Natural killer cell (primary cell): ENCODE measurements around the gene KLHDC1. TPM values are rescaled to one million over a fixed set of nuclear protein-coding genes. Genes with fewer than 3 reads are reported as not detected.
"Not testable (repeated sequence)": the region's sequence is repeated elsewhere in the genome, so short reads cannot be mapped to it uniquely, and the experiment has no call there.

Source experiments
- ATAC-seq, 3 donors: fragments of 150-1000 bp in 2 of 3; fragments of 200-7000 bp in 1 of 3; cut with Tn5 transposase; 1 replicate in 1 of 3; 2 replicates in 2 of 3; pipeline ENCODE4 v1.10.0; 2021; ENCODE audit warnings: mild to moderate bottlenecking in 2 of 3, moderate library complexity in 2 of 3
- DNase-seq, 2 donors: peaks; one replicate each; pipeline versions ENCODE4 v3.0.0 to v3.0.0-alpha.2; 2013 to 2021; ENCODE audit warnings: mixed read lengths in 1 of 2
- H3K27ac ChIP-seq: one replicate; pipeline ENCODE4 v1.5.1; 2013; ENCODE audit warnings: mild to moderate bottlenecking, low read length
- H3K27me3 ChIP-seq: one replicate; pipeline ENCODE4 v1.6.1; 2013; ENCODE audit warnings: low read length; ENCODE audit not compliant: control insufficient read depth, insufficient read depth
- H3K36me3 ChIP-seq: one replicate; pipeline ENCODE4 v1.6.1; 2013; ENCODE audit warnings: low read length; ENCODE audit not compliant: control insufficient read depth, insufficient read depth
- H3K4me1 ChIP-seq: one replicate; pipeline ENCODE4 v1.6.1; 2013; ENCODE audit warnings: low read length; ENCODE audit not compliant: control insufficient read depth, insufficient read depth
- H3K4me3 ChIP-seq: one replicate; pipeline ENCODE4 v1.5.1; 2013; ENCODE audit warnings: low read length
- H3K9me3 ChIP-seq: one replicate; pipeline ENCODE4 v1.6.1; 2013; ENCODE audit warnings: low read length; ENCODE audit not compliant: control insufficient read depth, insufficient read depth
- H3K27ac Mint-ChIP-seq, 2 donors: one replicate each; pipeline ENCODE4 v1.8.0; 2022; ENCODE audit warnings: mild to moderate bottlenecking in 2 of 2, mixed read lengths in 2 of 2, moderate library complexity in 1 of 2
- H3K27me3 Mint-ChIP-seq, 2 donors: one replicate each; pipeline ENCODE4 v1.8.0; 2022; ENCODE audit warnings: low read depth in 2 of 2, mixed read lengths in 2 of 2
- H3K36me3 Mint-ChIP-seq: one replicate; pipeline ENCODE4 v1.8.0; 2022; ENCODE audit warnings: mixed read lengths
- H3K4me1 Mint-ChIP-seq, 2 donors: one replicate each; pipeline ENCODE4 v1.8.0; 2022; ENCODE audit warnings: mixed read lengths in 2 of 2
- H3K4me3 Mint-ChIP-seq: one replicate; pipeline ENCODE4 v1.8.0; 2022; ENCODE audit warnings: mild to moderate bottlenecking, moderate library complexity, mixed read lengths
- H3K9me3 Mint-ChIP-seq, 2 donors: one replicate each; pipeline ENCODE4 v1.8.0; 2022; ENCODE audit warnings: mixed read lengths in 2 of 2
- CTCF ChIP-seq: fragments of 200-600 bp; IDR thresholded peaks from one replicate; pipeline ENCODE4 v1.8.0; 2022; ENCODE audit warnings: antibody characterized with exemption
- WGBS: methylation state at CpG from one replicate; pipeline ENCODE4 v1.1.7; 2013; ENCODE audit warnings: missing lambda C conversion rate; ENCODE audit not compliant: insufficient coverage; 5-methylcytosine and 5-hydroxymethylcytosine counted together
- intact Hi-C: fragments of 100-400 bp; cut with micrococcal nuclease; formaldehyde crosslinking; loops from one replicate; pipeline ENCODE4 v1.14.2; 2022
- total RNA-seq, 4 donors: library from RNA; stranded (reverse); fragments of 120-200 nt in 1 of 4; gene quantifications; one replicate each; pipeline versions ENCODE4 v1.2.3 to v1.2.4, GENCODE V29; 2013 to 2022

KLHDC1 gene
- 1 to 10 TPM; 6.3 to 7.0 (median 6.9) TPM for total RNA-seq
- total RNA-seq (2013) = 16.9 TPM

DNA sequence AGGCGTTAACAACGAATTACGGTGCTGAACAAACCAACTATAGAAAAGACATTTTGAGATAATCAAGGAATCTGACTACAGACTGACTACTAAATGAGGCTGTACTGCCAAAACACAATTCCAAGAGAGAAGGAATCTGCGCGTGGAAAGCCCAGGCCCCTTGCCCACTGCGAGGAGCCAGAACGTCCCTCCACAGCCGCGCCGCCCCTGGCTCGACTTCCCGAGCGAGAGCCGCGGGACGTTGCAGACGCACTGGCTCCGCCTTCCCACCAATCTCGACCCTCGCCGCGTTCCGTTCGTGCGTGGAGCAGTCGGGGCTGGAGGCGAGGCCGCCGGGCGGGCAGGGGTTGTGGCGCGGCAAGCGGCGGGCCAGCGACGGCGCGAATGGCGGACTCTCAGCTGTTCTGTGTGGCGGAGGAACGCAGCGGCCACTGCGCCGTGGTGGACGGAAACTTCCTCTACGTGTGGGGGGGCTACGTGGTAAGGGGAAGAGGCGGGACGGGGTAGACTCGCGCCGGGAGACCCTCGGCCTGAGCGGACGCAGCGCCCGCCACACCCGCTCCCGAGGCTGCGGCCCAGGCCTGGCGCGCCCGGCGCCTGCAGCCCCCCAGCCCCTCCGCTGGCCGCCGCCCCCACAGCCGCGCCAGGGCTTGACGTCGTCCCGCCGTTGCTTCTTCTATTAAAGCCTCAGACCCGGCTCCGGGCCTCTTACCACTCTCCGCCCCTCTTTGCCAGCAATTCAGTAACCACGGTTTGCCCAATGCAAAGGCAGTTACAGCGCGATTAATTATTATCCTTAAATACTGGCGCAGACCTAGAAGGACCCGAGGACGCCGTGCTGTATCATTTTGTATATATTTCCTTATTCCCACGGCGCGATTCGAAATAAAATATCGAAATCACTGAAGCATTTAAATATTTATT is at the start of gene KLHDC1:
TSS of gene KLHDC1 (plus strand) at position 310 of the 924 bp plus-strand sequence. CDS start at position 385, 75 bp downstream.
- Histone ChIP-seq H3K27ac (peak within 1 kb of the TSS; percentile 66), H3K4me3 (peak within 1 kb of the TSS; percentile 65), H3K4me1 (peaks cover 9% of the 10 kb centered on the region), H3K9me3 (no peaks in the 10 kb centered on the region), H3K36me3 (no peaks in the 10 kb centered on the region), H3K27me3 (no peaks in the 10 kb centered on the region)
- DNase-seq (peak; percentile 73 to 90), ATAC-seq (peak; percentile 81 to 88 (median 81))
- H3K27me3 Mint-ChIP-seq = no peaks in the 10 kb centered on the region
- TF ChIP-seq CTCF = no peak
- peak within 1 kb of the TSS; percentile 82 for H3K4me3 Mint-ChIP-seq
- under 1% methylated on average over 84 of the region's 88 CpGs for WGBS
- no peaks in the 10 kb centered on the region for H3K36me3 Mint-ChIP-seq
- H3K4me1 Mint-ChIP-seq = peaks cover 28 to 30% of the 10 kb centered on the region in 2 donors
- H3K27ac Mint-ChIP-seq = peak within 1 kb of the TSS; percentile 76 to 86
- intact Hi-C loops = loop anchor here (2.0 kb wide), 2 partner anchors 72 to 76 kb away; partner anchors contain the start of genes KLHDC2, MGAT2 and RPL36AL
- no peaks in the 10 kb centered on the region for H3K9me3 Mint-ChIP-seq

DNA sequence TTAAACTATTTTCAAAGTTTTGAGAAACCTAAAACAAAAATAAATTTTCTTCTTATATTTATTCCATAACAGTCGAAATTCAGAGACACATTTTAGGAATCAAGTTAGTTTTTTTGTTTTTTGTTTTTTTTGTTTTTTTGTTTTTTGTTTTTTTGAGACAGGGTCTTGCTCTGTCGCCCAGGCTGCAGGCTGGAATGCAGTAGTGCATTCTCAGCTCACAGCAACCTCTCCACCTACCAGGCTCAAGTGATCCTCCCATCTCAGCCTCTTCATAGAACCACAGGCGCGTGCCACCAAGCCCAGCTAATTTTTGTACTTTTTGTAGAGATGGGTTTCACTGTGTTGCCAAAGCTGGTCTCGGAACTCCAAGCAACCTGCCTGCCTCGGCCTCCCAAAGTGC is 39.4 kb upstream of the KLHDC1 start:
- Histone ChIP-seq H3K4me1 (no peaks in the 10 kb centered on the region), H3K4me3 (no peak overlapping the region), H3K9me3 (no peaks in the 10 kb centered on the region), H3K27me3 (no peaks in the 10 kb centered on the region), H3K27ac (no peak overlapping the region), H3K36me3 (no peaks in the 10 kb centered on the region)
- DNase-seq = no peak
- Mint-ChIP-seq H3K4me1 (no peaks in the 10 kb centered on the region), H3K27me3 (no peaks in the 10 kb centered on the region), H3K4me3 (no peak overlapping the region), H3K9me3 (no peaks in the 10 kb centered on the region), H3K27ac (no peak overlapping the region), H3K36me3 (no peaks in the 10 kb centered on the region)
- ATAC-seq = no peak
- no peak for TF ChIP-seq CTCF
- intact Hi-C loops = no loop called here
- WGBS = 91% methylated on average over 5 of the region's 6 CpGs

DNA sequence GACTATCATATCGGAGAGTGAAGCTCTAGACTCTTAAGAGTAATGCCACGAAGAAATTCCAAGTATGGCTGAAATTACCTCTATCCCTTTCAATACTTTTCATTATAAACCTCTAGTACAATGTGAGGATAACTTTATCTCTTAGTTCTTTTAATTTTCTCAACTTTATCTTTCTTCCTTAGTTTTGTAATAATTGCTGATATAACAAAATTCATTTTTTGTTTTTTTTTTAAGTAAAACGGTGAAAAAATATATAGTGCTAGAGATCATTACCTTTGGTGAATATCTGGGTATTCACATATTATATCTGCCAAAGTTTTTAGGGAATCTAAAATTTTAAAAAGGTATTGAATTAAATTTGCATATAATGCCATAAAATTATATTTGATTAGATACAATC is 38.4 kb upstream of the KLHDC1 start:
- no peak for ATAC-seq
- Histone ChIP-seq H3K27me3 (no peaks in the 10 kb centered on the region), H3K4me1 (no peaks in the 10 kb centered on the region), H3K9me3 (no peaks in the 10 kb centered on the region), H3K4me3 (no peak overlapping the region), H3K36me3 (no peaks in the 10 kb centered on the region), H3K27ac (no peak overlapping the region)
- Mint-ChIP-seq H3K36me3 (no peaks in the 10 kb centered on the region), H3K4me1 (no peaks in the 10 kb centered on the region), H3K9me3 (no peaks in the 10 kb centered on the region), H3K27me3 (no peaks in the 10 kb centered on the region), H3K4me3 (no peak overlapping the region), H3K27ac (no peak overlapping the region)
- no peak for DNase-seq
- WGBS = 100% methylated on average over 2 of the region's 3 CpGs
- intact Hi-C loops = no loop called here
- TF ChIP-seq CTCF = no peak

- H3K27ac ChIP-seq, H3K36me3 ChIP-seq, intact Hi-C loops, H3K4me1 Mint-ChIP-seq, H3K9me3 Mint-ChIP-seq, H3K4me3 Mint-ChIP-seq, H3K27ac Mint-ChIP-seq, H3K4me1 ChIP-seq, H3K4me3 ChIP-seq, H3K27me3 Mint-ChIP-seq, H3K9me3 ChIP-seq, H3K27me3 ChIP-seq, H3K36me3 Mint-ChIP-seq, DNase-seq, ATAC-seq: not testable (repeated sequence)
- 97% methylated on average over 3 of the region's 6 CpGs for WGBS
Measured at GRCh38 chr14:49657500-49657899, 35.4 kb upstream of the KLHDC1 start.
